Gastroesophageal sphincter (tissue), 4 donors: Measurements from ENCODE around the gene MTCH2. TPM values are rescaled to one million over a fixed set of nuclear protein-coding genes. Genes with fewer than 3 reads are reported as not detected.
A peak's percentile ranks its signal among the peaks of the same experiment; 100 is the strongest.

Experiments used
- ATAC-seq: fragments of 150-250 bp; one replicate; pipeline ENCODE4 v1.9.1; 2016; ENCODE audit warnings: mild to moderate bottlenecking, moderate library complexity
- H3K27ac ChIP-seq, 4 donors: fragments of 200-600 bp; sonication (generic) in 3 of 4; 1 replicate in 3 of 4; 2 replicates in 1 of 4; pipeline ENCODE4 v1.5.1; 2016 to 2019
- H3K27me3 ChIP-seq: fragments of 200-600 bp; sonication (generic); one replicate; pipeline ENCODE4 v1.5.1; 2019
- H3K36me3 ChIP-seq, 2 donors: fragments of 200-600 bp; sonication (generic); one replicate each; pipeline ENCODE4 v1.5.1; 2019; ENCODE audit warnings: control low read depth in 1 of 2
- H3K4me1 ChIP-seq, 3 donors: fragments of 200-600 bp; sonication (generic); 1 replicate in 2 of 3; 2 replicates in 1 of 3; pipeline ENCODE4 v1.5.1; 2016 to 2019; ENCODE audit warnings: control low read depth in 2 of 3
- H3K4me3 ChIP-seq, 2 donors: fragments of 200-600 bp; sonication (generic); one replicate each; pipeline ENCODE4 v1.5.1; 2019; ENCODE audit warnings: mild to moderate bottlenecking in 1 of 2, moderate library complexity in 1 of 2
- H3K9me3 ChIP-seq, 3 donors: fragments of 200-600 bp; sonication (generic); one replicate each; pipeline ENCODE4 v1.5.1; 2017 to 2019; ENCODE audit warnings: control low read depth in 2 of 3
- CTCF ChIP-seq, 4 experiments: fragments of 200-600 bp in 2 of 4; fragments of 450-650 bp in 2 of 4; sonication (generic) in 1 of 4; IDR thresholded peaks; one replicate each; pipeline ENCODE4 v1.5.1; 2017 to 2019; ENCODE audit warnings: antibody characterized with exemption in 4 of 4, mild to moderate bottlenecking in 2 of 4, moderate library complexity in 2 of 4
- EP300 ChIP-seq: sonication (generic); formaldehyde crosslinking; IDR thresholded peaks from one replicate; pipeline ENCODE4 v1.6.1; 2017; ENCODE audit warnings: antibody characterized with exemption, mild to moderate bottlenecking
- POLR2A ChIP-seq, 2 donors: fragments of 450-650 bp; IDR thresholded peaks; one replicate each; pipeline ENCODE4 v1.6.1; 2017; ENCODE audit warnings: antibody characterized with exemption in 2 of 2, mild to moderate bottlenecking in 2 of 2, moderate library complexity in 1 of 2
- POLR2AphosphoS5 ChIP-seq: sonication (generic); formaldehyde crosslinking; IDR thresholded peaks from one replicate; pipeline ENCODE4 v1.6.1; 2017; ENCODE audit warnings: antibody characterized with exemption
- WGBS, 2 donors: methylation state at CpG; one replicate each; pipeline ENCODE4 v1.1.5; 2018; ENCODE audit warnings: low coverage in 1 of 2; 5-methylcytosine and 5-hydroxymethylcytosine counted together
- total RNA-seq, 4 donors: library from RNA; depleted of rRNA; stranded (reverse); fragments of >200 nt; gene quantifications; one replicate each; pipeline ENCODE4 v1.1.0, GENCODE V29; 2016

The MTCH2 gene
- total RNA-seq, 4 donors from 2014 or later: 34.5 to 66.2 (median 40.0) TPM

GRCh38 chr11:47616726-47617416 is 25.5 kb downstream of the MTCH2 start:
- TF ChIP-seq CTCF (IDR thresholded peaks at IDR 0.05) (peak; percentile 27 to 82 (median 56)), POLR2A (IDR thresholded peaks at IDR 0.05) (no peak), EP300 (no peak)
- Histone ChIP-seq H3K4me1 (peaks cover 2 to 11% (median 5%) of the 10 kb centered on the region in 3 donors), H3K27me3 (no peaks in the 10 kb centered on the region), H3K9me3 (no peaks in the 10 kb centered on the region), H3K4me3 (no peak overlapping the region), H3K36me3 (peaks cover 0 to 42% of the 10 kb centered on the region in 2 donors), H3K27ac (no peak overlapping the region)
- WGBS, 2 donors: 82 to 86% methylated on average over 10 of the region's 10 CpGs
- ATAC-seq: peak; percentile 73

GRCh38 chr11:47615249-47615648 is 27.1 kb downstream of the MTCH2 start:
- no peaks in the 10 kb centered on the region for H3K9me3 ChIP-seq
- no peak for ATAC-seq
- H3K36me3 ChIP-seq: peaks cover 0 to 38% of the 10 kb centered on the region in 2 donors
- no peak overlapping the region for H3K27ac ChIP-seq
- H3K4me3 ChIP-seq: no peak overlapping the region
- no peak for TF ChIP-seq POLR2AphosphoS5
- TF ChIP-seq POLR2A (IDR thresholded peaks at IDR 0.05): no peak
- TF ChIP-seq EP300: no peak
- no peak for TF ChIP-seq CTCF (IDR thresholded peaks at IDR 0.05)
- no peaks in the 10 kb centered on the region for H3K27me3 ChIP-seq
- peaks cover 2 to 11% (median 5%) of the 10 kb centered on the region in 3 donors for H3K4me1 ChIP-seq

- TF ChIP-seq POLR2A (IDR thresholded peaks at IDR 0.05) (no peak), CTCF (IDR thresholded peaks at IDR 0.05) (no peak), POLR2AphosphoS5 (no peak), EP300 (no peak)
- Histone ChIP-seq H3K36me3 (peaks cover 0 to 19% of the 10 kb centered on the region in 2 donors), H3K27me3 (no peaks in the 10 kb centered on the region), H3K4me1 (no peaks in the 10 kb centered on the region), H3K27ac (no peak overlapping the region), H3K9me3 (no peaks in the 10 kb centered on the region), H3K4me3 (no peak overlapping the region)
- 69 to 79% methylated on average over 3 to 5 of the region's 6 CpGs for WGBS, 2 donors
- no peak for ATAC-seq
Observed at GRCh38 chr11:47611348-47611794, 31.0 kb downstream of the MTCH2 start.

GRCh38 chr11:47609675-47610074 is 32.7 kb downstream of the MTCH2 start:
- Histone ChIP-seq H3K27me3 (no peaks in the 10 kb centered on the region), H3K9me3 (no peaks in the 10 kb centered on the region), H3K27ac (no peak overlapping the region), H3K4me1 (no peaks in the 10 kb centered on the region), H3K4me3 (no peak overlapping the region), H3K36me3 (peaks cover 0 to 19% of the 10 kb centered on the region in 2 donors)
- 49 to 83% methylated on average over 2 to 3 of the region's 3 CpGs for WGBS, 2 donors
- TF ChIP-seq POLR2AphosphoS5: no peak
- TF ChIP-seq POLR2A (IDR thresholded peaks at IDR 0.05): no peak
- TF ChIP-seq CTCF (IDR thresholded peaks at IDR 0.05): no peak
- TF ChIP-seq EP300: no peak
- no peak for ATAC-seq

GRCh38 chr11:47607380-47607779 is 35.0 kb downstream of the MTCH2 start:
- no peak overlapping the region for H3K27ac ChIP-seq
- H3K9me3 ChIP-seq: no peaks in the 10 kb centered on the region
- no peaks in the 10 kb centered on the region for H3K27me3 ChIP-seq
- peak; percentile 60 for ATAC-seq
- no peak overlapping the region for H3K4me3 ChIP-seq
- peaks cover 0 to 19% of the 10 kb centered on the region in 2 donors for H3K36me3 ChIP-seq
- TF ChIP-seq EP300 (no peak), POLR2A (IDR thresholded peaks at IDR 0.05) (no peak), CTCF (IDR thresholded peaks at IDR 0.05) (no peak), POLR2AphosphoS5 (no peak)
- no peaks in the 10 kb centered on the region for H3K4me1 ChIP-seq
- WGBS, 2 donors: 37 to 42% methylated on average over 2 to 6 of the region's 7 CpGs
